ENCODE data around the gene IGFBP3.
A peak's percentile ranks its signal among the peaks of the same experiment; 100 is the strongest.
"Not testable (repeated sequence)": the region's sequence is repeated elsewhere in the genome, so short reads cannot be mapped to it uniquely, and the experiment has no call there.

IGFBP3 gene, protein sequence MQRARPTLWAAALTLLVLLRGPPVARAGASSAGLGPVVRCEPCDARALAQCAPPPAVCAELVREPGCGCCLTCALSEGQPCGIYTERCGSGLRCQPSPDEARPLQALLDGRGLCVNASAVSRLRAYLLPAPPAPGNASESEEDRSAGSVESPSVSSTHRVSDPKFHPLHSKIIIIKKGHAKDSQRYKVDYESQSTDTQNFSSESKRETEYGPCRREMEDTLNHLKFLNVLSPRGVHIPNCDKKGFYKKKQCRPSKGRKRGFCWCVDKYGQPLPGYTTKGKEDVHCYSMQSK

DNA sequence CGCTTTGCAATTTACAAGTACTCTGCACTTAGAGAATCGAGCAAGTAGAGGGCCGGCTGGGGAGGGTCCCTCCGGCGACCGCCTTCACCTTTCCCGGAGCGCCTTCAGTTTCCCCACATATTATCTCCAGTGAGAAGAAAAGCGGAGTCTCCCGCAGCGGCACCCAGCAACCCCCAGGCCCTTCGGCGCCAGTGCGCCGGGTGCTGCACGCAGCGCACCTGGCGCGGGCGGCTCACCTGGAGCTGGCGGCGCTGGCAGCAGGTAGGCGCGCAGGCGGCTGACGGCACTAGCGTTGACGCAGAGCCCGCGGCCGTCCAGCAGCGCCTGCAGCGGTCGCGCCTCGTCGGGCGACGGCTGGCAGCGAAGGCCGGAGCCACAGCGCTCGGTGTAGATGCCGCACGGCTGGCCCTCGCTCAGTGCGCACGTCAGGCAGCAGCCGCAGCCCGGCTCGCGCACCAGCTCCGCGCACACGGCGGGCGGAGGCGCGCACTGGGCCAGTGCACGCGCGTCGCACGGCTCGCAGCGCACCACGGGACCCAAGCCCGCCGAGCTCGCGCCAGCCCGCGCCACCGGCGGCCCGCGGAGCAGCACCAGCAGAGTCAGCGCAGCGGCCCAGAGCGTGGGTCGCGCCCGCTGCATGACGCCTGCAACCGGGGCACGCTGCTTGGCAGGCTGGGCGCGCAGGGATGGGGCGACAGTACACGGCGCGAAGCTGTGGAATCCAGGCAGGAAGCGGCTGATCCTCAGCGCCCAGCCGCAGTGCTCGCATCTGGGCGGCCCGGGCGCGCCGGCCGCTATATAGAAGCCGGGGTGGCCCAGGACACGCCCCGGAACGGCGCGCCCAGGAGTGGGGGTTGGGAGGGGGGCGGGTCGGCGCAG is at the start of gene IGFBP3:
IGFBP3 (minus strand) TSS at position 771 of the 879 bp plus-strand sequence; CDS start at position 639, 132 bp downstream.
- no peak for DNase-seq

DNA sequence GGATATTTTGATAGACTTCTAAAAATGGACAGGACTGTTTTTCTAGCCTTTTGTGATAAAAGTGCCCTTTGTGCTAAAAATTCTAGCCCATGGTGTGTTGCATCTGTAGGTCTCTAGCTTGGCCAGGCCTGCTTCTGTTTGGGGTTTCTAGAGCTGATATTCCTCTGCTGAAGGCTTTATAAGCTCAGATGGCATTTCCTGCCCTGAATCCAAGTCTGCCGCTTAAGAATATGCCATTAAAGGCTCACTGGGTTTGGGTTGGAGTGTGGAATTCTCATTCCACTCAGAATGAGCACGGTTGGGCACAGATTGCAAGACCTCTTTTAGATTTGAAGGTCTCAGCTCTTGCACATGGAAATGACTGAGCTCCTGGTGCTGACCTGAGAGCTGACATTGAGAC is 49.4 kb upstream of the IGFBP3 start:
- no peak for DNase-seq

DNA sequence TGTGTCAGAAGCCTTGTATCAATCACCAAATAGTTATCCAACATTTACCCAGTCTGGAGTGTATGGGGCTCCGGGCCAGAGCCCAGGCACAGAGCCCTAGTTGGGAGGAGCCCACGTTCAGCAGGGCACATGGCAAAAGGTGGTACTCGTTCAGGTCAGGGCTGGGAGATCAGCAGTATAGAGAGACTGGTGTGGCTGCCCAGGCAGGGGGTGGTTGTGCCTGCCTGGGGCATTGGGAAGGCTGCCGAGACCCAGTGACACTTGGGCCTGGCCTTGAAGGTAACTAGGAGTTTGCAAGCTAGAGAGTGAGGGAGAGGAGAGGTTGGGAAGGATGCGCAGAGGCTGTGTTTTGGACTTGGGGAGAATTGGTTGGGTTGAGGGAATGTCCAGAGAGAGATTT is 48.9 kb upstream of the IGFBP3 start:
- no peak for DNase-seq

DNA sequence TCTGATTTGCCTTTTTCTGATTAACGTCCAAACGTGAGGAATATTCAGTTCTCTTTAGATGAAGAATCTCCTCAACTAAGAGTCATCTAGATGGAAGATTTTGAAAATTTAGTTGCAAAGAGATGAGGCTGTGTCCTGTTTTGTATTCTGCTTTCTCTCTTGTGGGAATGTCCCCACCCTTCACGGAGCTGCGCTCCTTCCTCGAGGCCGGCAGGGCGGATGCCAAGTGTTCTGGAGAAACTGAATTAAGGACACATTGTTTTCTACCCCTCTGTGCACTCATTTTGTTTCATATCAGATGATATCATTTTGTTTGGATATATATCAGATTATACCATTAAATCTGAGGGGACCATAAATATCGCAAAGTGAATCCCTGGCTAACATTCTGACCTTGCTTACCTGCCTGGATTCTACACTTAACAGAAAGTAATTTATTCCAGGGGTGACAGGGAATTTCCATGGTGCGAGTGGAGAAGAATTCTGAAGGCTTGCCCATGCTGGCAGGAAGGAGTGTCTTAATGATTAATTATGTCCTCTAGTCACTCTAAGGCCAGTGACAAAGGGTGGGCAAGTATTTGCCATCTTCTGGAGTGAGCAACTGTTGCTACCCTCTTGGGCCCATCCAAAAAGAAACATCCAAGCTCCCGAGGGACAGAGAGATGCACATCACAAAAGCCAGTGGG is 47.9 kb upstream of the IGFBP3 start:
- DNase-seq: no peak

DNA sequence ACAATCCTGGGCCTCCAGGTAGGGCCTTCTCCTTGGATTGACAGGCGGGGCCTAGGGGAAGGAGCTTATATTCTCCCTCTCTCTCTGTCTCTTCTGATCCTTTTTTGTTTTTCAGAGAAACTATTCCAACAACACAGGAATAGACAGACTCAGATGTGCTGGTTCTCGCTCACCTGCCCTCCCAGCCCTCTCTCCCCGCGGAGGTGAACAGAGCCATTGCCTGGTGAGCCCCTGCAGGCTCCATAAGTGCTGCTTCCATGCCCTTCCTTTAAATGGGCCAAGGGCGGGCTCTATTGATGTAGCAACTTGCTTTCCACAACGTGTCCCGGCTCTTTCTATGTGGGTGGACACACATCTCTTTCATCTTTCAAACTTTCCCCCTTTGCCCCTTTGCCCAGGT is 47.2 kb upstream of the IGFBP3 start:
- no peak for DNase-seq

DNA sequence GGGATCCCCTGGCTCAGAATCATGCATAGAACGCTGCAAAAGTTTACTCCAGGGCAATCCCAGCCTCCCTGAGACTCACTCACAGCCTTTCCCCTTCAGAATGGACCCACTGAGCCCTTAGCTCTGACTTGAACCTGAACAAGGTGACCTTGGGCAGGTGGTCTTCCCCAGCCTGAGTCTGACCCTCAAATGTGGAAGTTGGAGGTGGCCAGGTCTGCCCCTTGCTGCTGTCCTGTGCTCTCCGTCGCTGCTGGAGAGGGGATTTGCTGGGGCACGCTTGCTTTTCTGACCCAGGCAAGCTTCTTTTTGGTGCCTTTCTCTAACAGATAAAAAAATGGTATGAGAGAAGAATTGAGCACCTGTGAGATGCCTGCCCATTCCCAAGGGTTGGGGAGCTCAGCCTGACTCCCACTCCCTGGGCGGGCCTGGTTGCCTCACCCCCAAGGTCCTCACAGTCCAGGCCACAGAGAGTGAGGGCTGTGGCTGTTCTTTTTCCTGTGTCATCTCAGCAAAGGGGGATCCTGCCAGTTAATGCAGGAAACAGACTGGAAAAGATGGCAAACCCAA is 46.6 kb upstream of the IGFBP3 start:
- no peak for DNase-seq

DNA sequence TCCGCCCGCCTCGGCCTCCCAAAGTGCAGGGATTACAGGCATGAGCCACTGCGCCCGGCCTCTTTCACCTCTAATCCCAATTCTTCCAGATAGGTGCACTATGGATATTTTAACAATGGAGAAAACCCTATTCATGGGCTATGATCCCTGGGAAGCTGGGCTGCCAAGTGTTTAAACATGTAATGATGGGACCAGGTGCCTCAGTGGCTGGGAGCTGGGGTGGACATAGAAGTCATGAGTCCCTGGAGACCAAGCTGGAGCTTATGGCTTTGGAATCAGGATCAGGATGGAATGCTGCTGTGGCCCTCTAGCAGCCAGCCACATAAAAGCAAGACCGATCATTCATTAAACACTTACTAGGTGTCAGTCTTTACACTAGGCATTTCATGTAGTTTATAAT is 41.8 kb upstream of the IGFBP3 start:
- no peak for DNase-seq

DNA sequence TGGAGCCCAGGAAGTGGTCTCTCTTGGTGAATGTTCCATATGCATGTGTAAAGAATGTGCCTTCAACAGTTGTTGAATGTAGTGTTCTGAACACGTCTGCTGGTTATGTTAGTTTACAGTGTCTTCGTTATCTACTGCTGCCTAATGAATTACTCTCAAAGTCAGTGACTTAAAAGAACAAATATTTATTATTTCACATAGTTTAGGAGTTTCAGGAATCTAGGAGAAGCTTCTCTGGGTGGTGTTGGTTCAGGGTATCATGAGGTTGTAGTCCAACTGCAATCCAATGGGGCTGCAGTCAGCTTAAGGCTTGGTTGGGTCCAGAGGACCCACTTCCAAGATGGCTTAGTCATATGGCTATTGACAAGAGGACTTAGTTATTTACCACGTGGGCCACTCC is 36.6 kb upstream of the IGFBP3 start:
- no peak for DNase-seq

DNA sequence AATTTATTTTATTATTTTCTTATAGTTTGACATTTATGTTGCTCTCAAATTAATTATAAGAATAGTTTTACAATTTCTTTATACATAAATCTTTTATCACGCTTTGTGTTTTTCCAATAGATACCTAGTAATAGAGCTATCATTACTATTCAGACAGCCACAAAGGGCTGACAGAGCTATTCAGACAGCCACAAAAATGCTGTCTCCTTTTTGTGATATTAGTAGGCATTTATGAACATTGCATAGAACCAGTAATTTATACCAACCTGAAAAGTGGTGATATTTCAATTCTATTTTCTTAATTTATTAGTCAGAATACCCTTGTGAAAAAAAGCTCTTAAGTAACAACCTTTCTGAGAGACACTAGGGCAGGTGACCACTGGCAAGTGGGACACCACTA is 34.2 kb upstream of the IGFBP3 start:
- no peak for DNase-seq

DNA sequence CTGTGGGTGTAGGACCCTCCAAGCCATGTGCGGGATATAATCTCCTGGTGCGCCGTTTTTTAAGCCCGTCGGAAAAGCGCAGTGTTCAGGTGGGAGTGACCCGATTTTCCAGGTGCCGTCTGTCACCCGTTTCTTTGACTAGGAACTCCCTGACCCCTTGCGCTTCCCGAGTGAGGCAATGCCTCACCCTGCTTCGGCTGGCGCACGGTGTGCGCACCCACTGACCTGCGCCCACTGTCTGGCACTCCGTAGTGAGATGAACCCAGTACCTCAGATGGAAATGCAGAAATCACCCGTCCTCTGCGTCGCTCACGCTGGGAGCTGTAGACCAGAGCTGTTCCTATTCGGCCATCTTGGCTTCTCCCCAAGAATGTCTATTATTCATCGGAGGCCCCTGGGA is 32.0 kb upstream of the IGFBP3 start:
- DNase-seq: not testable (repeated sequence)

DNA sequence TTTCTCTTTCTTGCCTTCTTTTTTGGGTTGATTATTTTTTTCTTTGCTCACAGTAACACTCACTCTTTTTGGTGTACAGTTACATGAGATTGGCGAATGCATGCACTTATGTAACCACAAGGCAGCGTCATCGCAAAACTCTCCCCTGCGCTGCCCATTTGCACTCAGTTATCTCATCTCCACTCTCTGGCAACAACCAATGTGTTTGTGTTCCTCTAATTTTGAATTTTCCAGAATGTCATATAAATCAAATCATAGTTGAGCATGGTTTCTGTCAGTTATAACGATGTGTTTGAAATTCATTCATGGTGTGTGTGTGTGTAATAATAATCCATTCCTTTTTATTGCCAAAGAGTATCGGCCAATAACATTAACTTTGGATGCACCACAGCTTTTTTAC is 23.0 kb upstream of the IGFBP3 start:
- no peak for DNase-seq

DNA sequence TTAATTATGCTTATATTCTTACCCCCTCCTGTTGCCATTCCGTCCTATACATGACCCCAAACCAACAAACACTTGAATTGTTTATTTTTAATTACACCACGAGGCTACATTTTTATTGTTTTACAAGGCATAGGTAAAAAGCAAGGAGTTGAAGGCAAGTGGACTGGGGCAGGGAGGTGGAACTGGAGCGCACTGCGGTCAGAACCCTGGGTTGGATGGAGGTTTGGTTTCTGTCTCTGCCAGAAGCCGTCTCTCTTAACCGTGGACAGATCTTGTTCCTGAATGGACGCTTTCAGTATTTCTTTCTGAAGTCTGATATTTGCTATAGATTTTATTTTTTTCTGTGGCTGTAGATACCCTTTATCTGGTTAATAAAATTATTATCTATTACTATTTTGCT is 19.9 kb upstream of the IGFBP3 start:
- DNase-seq: no peak

DNA sequence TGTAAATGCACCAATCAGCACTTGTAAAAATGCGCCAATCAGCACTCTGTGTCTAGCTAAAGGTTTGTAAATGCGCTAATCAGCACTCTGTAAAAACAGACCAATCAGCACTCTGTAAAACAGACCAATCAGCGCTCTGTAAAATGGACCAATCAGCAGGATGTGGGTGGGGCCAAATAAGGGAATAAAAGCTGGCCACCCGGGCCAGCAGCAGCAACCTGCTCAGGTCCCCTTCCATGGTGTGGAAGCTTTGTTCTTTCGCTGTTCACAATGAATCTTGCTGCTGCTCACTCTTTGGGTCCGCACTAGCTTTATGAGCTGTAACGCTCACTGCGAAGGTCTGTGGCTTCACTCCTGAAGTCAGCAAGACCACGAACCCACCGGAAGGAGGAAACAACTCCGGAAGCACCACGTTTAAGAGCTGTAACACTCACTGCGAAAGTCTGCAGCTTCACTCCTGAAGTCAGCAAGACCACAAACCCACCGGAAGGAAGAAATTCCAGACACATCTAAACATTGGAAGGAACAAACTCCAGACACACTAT is 19.2 kb upstream of the IGFBP3 start:
- peak; percentile 44 for DNase-seq

DNA sequence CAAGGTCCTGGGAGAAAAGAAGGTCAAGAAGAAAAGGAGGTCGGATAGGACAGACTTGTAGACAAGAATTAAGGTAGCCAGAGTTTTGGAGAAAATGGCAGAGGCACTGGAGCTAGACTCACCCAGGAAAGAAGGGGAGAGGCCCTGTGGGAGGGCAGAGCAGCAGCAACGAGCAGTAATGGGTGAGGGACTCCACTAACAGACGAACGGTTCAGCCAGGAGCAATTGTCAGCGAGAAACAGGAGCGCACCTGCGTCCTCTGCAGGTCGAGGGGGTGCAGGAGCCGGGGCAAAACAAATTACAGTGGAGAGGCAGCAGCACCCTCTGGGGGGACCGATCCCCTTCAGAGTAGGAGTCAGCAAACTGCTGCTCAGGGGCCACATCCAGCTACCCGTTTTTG is 18.5 kb upstream of the IGFBP3 start:
- DNase-seq: no peak

DNA sequence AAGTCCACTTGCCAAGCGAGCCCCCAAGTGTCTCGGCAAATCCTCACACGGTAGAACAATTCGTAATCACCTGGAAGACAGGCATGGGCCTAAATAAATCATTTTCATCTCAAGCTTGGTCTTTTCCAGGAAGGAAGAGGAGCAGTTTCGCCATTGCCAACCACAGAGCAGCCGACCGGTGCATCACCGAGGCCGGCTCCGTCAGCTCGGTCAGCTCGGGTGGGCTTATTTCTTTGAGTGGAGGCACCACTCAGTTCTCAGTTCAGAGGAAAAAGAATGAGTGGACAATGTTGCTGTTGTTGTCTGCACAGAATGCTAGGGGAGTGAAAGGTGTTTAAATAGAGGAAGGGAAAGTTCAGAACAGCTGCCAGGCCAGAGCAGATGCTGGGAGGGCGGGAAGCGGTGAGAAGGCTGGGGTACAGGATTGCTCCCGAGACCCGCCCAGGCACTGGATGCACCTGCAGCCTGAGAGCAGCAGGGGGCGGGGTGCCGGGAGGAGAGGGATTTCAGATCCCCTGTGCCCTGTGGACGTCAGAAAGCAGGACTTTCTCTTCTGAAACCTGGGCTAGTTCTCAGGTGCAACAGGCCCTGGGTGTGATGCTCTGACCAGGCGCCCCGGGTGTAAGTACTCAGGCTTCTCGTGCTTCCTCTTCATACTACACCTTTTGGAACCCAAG is 17.7 kb upstream of the IGFBP3 start:
- no peak for DNase-seq

DNA sequence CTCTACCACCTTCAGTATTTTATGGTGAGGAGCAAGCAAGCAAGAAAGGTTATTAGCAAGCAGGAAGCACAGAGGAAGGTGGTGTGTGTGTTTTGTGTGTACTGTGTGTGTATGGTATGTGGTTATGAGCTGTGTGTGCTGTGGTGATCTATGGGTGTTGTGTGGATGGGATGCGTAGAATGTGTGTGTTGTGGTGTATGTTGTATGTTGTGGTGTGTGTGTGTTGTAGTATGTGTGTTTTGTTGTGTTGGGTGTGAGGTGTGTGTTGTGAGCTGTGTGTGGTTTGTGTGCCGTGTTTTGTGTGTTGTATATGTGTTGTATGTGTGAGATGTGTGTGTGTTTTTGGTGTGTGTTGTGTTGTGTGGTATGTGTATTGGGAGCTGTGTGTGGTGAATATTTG is 16.8 kb upstream of the IGFBP3 start:
- no peak for DNase-seq

DNA sequence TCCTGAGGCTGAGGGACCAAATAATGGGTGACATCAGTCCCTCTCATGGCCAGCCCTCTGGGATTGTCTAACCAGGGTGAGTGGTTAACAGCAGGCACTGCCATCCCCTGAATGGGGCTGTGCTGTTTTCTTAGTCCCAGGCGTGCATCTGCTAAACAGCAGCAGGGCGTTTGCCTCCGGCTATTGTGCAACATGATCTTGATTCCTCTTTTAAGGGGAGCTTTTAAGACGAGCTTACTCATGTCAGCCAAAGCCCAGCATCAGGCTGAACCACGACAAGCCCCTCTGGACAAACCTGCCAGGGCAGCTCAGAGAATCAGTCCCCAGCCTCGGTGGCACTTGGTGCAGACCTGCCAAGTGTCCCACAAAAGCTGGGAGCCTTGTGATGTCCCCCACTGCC is 16.2 kb upstream of the IGFBP3 start:
- DNase-seq: no peak

DNA sequence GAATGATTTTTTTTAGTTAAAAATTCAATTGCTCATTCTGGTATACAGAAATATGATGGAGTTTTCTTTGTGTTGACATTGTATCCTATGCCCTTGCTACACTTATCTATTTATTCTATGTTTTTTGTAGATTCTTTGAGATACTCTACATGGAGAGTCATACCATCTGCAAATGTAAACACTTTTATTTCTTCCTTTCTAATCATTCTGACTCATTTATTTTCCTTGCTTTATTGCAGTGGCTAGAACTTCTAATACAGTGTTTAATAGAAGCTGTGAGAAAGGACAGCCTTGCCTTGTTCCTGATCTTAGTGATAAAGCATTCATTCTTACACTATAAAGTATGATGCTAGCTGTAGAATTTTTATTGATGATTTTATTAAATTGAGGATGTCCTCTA is 9.9 kb upstream of the IGFBP3 start:
- no peak for DNase-seq

DNA sequence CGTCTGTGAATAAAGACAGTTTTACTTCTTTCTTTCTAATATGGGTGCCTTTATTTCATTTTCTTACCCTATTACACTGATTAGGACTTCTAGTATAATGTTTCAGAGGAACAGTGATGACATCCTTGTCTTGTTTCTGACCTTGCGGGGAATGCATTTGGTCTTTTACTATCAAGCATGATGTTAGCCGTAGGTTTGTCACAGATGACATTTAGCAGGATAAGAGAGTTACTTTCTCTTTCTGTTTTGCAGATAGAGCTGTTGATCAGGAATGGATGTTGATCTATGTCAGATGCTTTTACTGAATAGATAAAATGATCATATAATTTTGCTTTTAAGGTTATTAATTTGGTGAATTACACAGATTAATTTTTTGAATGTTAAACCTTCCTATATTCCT is 6.6 kb upstream of the IGFBP3 start:
- no peak for DNase-seq

DNA sequence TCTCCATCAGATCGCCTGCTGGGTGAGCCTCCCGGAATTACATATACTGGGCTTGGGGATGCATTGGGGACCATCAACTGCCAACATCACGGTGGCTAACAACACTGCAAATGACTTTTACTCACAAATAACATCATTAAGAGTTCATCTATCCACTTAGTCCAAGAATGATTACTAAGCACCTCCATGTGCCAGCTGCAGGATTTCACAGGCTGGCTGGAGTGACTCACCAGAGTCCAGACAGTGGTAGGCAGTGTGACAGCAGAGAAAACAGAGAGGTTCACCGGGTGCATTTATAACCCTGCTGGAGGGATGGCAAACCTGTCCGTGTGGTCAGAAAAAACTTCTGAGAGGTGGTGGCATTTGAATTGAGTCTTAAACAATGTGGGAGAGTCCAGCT is 3.2 kb upstream of the IGFBP3 start:
- DNase-seq: no peak

DNA sequence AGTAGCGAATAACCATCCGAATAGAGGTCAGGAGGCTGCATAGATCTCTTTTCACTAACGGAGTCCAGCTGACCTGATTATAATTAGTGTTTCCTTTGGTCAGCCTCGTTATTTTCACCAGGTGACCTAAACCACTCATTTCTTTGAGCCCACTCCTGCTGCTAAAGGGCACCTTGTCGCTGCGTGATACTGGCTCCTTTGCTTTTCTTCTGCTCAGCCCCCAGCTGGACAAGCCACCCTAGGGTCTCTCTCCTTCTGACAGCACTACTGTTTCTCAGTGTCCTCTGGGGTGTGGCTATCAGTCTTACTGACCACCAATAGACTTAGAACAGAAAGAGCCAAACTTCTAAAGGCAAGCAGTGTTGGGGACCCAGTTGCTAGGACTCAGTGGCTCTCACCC is 2.7 kb upstream of the IGFBP3 start:
- DNase-seq: no peak

DNA sequence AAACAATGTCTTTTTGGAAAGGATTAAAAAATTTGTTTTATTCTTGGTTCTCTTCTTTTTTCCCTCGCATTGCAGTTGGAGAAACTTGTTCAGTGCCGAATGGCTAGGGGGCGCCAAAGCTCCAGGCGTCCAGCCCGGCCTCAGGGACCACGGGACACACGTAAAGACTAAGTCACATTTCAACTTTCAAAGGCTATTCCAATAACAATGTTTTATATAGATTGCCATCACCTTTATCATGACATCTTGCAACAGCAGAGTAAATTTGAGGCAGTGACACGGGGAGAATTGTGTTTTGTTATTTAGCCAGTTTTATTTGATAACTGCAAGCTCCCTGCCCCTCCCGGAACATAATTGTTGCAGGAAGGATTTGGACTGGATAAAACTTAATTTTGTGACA is 2.2 kb upstream of the IGFBP3 start:
- peak; percentile 79 for DNase-seq

DNA sequence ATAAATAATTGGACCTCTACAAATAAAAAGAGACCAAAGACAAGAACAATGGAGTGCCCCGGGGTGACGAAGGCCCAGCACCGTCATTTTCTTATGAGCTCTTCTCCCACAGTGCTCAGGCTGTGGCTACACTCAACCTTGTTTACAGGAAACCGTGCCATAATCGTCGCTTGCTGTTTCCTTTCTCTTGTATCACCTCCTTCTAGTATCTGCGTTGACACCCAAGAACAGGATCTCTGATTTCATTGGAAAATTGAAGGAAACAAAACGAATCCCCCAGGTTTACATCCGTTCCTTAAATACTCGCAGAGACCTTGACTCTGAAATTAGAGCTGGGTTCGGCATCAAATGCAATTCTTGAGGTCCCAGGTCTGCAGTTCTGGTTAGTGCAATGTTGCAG is 1.7 kb upstream of the IGFBP3 start:
- no peak for DNase-seq

Measured in activated CD4-positive, alpha-beta T cell treated with anti-CD3 and anti-CD28 coated beads for 48 hours (primary cell).